22Rv1 (cell line): ENCODE results near the gene MACF1.

ENCODE experiments used
- H3K27ac ChIP-seq: fragments of 450-650 bp; 2 replicates; pipeline ENCODE4 v1.5.1; 2017
- ZFX ChIP-seq: fragments of 450-650 bp; IDR thresholded peaks from 2 replicates; pipeline ENCODE4 v1.6.1; 2017; ENCODE audit warnings: antibody characterized with exemption, borderline replicate concordance
- TF ChIP-seq, protein P1 (sequence below): fragments of 450-650 bp; IDR thresholded peaks from 2 replicates; pipeline ENCODE4 v1.5.1; 2017; ENCODE audit warnings: mild to moderate bottlenecking

Gene MACF1

DNA sequence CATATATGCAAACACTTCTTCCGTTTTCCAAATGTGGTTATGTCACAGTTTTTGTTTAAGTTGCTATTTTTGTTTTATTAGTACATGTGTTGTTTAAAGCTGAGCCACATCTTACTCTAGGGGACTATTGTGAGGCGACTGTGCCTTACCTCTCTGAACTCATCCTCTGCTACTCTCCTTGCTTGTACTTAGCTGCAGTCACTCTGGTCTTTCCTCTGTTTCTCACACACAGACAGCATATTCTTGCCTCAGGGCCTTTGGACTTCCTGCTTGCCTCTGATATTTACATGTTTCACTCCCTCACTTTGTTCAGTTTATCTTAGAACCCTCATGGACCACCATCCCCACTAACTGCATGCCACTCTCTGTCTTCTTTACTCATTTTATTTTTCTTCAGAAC is 101.1 kb downstream of the MACF1 start:
- H3K27ac ChIP-seq, result no peak overlapping the region
- TF ChIP-seq, protein P1, sequence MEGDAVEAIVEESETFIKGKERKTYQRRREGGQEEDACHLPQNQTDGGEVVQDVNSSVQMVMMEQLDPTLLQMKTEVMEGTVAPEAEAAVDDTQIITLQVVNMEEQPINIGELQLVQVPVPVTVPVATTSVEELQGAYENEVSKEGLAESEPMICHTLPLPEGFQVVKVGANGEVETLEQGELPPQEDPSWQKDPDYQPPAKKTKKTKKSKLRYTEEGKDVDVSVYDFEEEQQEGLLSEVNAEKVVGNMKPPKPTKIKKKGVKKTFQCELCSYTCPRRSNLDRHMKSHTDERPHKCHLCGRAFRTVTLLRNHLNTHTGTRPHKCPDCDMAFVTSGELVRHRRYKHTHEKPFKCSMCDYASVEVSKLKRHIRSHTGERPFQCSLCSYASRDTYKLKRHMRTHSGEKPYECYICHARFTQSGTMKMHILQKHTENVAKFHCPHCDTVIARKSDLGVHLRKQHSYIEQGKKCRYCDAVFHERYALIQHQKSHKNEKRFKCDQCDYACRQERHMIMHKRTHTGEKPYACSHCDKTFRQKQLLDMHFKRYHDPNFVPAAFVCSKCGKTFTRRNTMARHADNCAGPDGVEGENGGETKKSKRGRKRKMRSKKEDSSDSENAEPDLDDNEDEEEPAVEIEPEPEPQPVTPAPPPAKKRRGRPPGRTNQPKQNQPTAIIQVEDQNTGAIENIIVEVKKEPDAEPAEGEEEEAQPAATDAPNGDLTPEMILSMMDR, result no peak
- TF ChIP-seq ZFX, result no peak

DNA sequence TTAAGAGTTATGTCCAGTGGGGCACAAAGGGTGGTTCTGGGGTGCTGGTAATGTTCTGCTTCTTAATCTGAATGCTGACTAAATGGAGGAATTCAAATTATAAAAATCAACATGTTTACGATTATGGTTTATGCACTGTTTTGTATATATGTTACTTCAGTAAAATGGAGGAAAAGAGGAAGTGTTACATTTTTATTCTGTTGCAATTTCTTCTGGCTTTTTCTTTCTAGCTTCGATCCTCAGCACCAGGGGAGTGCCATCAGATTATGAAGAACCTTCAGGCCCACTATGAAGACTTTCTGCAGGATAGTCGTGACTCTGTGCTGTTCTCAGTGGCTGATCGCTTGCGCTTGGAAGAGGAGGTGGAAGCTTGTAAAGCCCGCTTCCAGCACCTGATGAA is 105.5 kb downstream of the MACF1 start:
- no peak for TF ChIP-seq ZFX
- TF ChIP-seq, protein P1, result no peak
- no peak overlapping the region for H3K27ac ChIP-seq

- TF ChIP-seq, protein P1, result no peak
- TF ChIP-seq ZFX, result no peak
- H3K27ac ChIP-seq, result no peak overlapping the region
These were observed 106.2 kb downstream of the MACF1 start for GRCh38 chr1:39310691-39311090.

- no peak overlapping the region for H3K27ac ChIP-seq
- TF ChIP-seq, protein P1, result no peak
- TF ChIP-seq ZFX, result no peak
These were observed 112.6 kb downstream of the MACF1 start for GRCh38 chr1:39317111-39317510.

DNA sequence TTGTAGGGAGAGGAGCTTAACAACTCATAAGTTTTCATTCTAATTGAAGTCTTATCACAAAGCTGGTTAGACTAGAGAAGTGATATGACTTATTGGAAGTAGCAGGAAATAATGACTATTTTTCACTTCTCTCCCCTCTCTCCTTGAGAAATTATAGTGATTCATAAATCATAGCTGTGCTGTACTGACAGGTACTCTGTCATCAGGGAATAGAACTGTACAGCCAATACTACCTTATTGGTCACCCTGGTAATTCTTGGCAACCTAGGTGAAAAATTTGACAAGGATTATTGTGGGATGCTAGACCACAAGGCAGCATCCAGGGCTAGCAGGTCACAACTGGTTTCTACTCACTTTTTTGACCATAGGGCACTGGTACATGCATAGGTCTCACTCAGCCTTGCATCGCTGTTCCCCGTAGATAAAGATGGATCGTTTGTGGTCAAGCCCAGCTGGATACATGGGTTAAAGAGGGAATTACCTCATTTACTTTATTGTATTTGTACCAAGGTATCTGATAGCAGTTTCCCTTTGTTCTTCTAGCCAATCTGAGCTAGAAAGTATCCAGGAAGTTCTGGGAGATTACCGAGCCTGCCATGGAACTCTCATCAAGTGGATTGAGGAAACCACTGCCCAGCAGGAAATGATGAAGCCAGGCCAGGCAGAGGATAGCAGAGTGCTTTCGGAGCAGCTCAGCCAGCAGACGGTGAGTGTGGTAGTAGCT is 113.6 kb downstream of the MACF1 start:
- no peak overlapping the region for H3K27ac ChIP-seq
- TF ChIP-seq, protein P1, result no peak
- TF ChIP-seq ZFX, result no peak

- TF ChIP-seq, protein P1, result no peak
- TF ChIP-seq ZFX, result no peak
- no peak overlapping the region for H3K27ac ChIP-seq
These were observed 117.5 kb downstream of the MACF1 start for GRCh38 chr1:39321979-39322378.

GRCh38 chr1:39322431-39322830 is 117.9 kb downstream of the MACF1 start:
- H3K27ac ChIP-seq, result no peak overlapping the region
- TF ChIP-seq, protein P1, result no peak
- TF ChIP-seq ZFX, result no peak
